HTERT RPE-1 (cell line): ENCODE data around the gene PPP1R3G.
"Not testable (repeated sequence)": the region's sequence is repeated elsewhere in the genome, so short reads cannot be mapped to it uniquely, and the experiment has no call there.

Source experiments
- in situ Hi-C: fragments of 300-500 bp; cut with MboI; formaldehyde crosslinking; loops from 4 replicates; pipeline ENCODE4 v1.14.3; 2020; ENCODE audit warnings: low sequenced_read_pairs

Gene PPP1R3G

GRCh38 chr6:5116243-5116991 lies 31.3 kb downstream of the PPP1R3G start:
- in situ Hi-C loops = no loop called here

GRCh38 chr6:5119090-5119951 lies 34.2 kb downstream of the PPP1R3G start:
- in situ Hi-C loops = no loop called here

- in situ Hi-C loops = no loop called here
These were observed 34.9 kb downstream of the PPP1R3G start for GRCh38 chr6:5120011-5120410.

- in situ Hi-C loops = not testable (repeated sequence)
These were observed 35.4 kb downstream of the PPP1R3G start for GRCh38 chr6:5120543-5120942.

GRCh38 chr6:5121479-5121878 lies 36.3 kb downstream of the PPP1R3G start:
- in situ Hi-C loops = no loop called here

GRCh38 chr6:5121956-5122355 lies 36.8 kb downstream of the PPP1R3G start:
- in situ Hi-C loops = no loop called here

GRCh38 chr6:5122504-5123112 lies 37.5 kb downstream of the PPP1R3G start:
- in situ Hi-C loops = no loop called here

GRCh38 chr6:5123296-5124143 lies 38.4 kb downstream of the PPP1R3G start:
- in situ Hi-C loops = no loop called here

GRCh38 chr6:5124526-5124925 lies 39.4 kb downstream of the PPP1R3G start:
- in situ Hi-C loops = no loop called here

- in situ Hi-C loops = no loop called here
These were observed 40.2 kb downstream of the PPP1R3G start for GRCh38 chr6:5125152-5126006.

- in situ Hi-C loops = no loop called here
These were observed 41.1 kb downstream of the PPP1R3G start for GRCh38 chr6:5126214-5126613.

GRCh38 chr6:5127106-5127687 lies 42.1 kb downstream of the PPP1R3G start:
- in situ Hi-C loops = no loop called here

- in situ Hi-C loops = no loop called here
These were observed 43.2 kb downstream of the PPP1R3G start for GRCh38 chr6:5128351-5128750.

GRCh38 chr6:5130135-5130866 lies 45.2 kb downstream of the PPP1R3G start:
- in situ Hi-C loops = no loop called here

- in situ Hi-C loops = no loop called here
These were observed 47.6 kb downstream of the PPP1R3G start for GRCh38 chr6:5132731-5133130.

- in situ Hi-C loops = no loop called here
These were observed 48.8 kb downstream of the PPP1R3G start for GRCh38 chr6:5133943-5134342.

GRCh38 chr6:5135788-5136376 lies 50.7 kb downstream of the PPP1R3G start:
- in situ Hi-C loops = no loop called here

GRCh38 chr6:5136851-5137250 lies 51.7 kb downstream of the PPP1R3G start:
- in situ Hi-C loops = no loop called here
